Keratinocyte (primary cell): ENCODE measurements around the gene ZNF688.

ENCODE experiments used
- CTCF ChIP-seq, 3 experiments: IDR thresholded peaks in 1 of 3; conservative IDR thresholded peaks in 1 of 3; optimal IDR thresholded peaks in 1 of 3; 2 replicates in 2 of 3; 3 replicates in 1 of 3; pipeline versions ENCODE3 to v1.5.1; 2011; ENCODE audit warnings: low read length in 3 of 3, mild to moderate bottlenecking in 3 of 3, moderate library complexity in 2 of 3, control low read depth in 1 of 3, inconsistent platforms in 1 of 3; ENCODE audit not compliant: insufficient read depth in 2 of 3; ENCODE audit errors: extremely low read depth in 1 of 3
- EZH2 ChIP-seq: IDR thresholded peaks from one replicate; pipeline ENCODE4 v1.6.1; 2012; ENCODE audit warnings: inconsistent platforms, mild to moderate bottlenecking, low read length, moderate library complexity

GRCh38 chr16:30526137-30526822, 45.2 kb downstream of the ZNF688 start, which contains the start of gene ZNF768:
- TF ChIP-seq CTCF (optimal IDR thresholded peaks at IDR 0.05 in 1 of 3, IDR thresholded peaks at IDR 0.05 in 1 of 3, conservative IDR thresholded peaks at IDR 0.05 in 1 of 3; ENCODE audit: extremely low read depth in 1 of 3, insufficient read depth in 2 of 3, low read length in 3 of 3) (no peak), EZH2 (no peak)
